Body of pancreas (tissue), 4 donors: ENCODE results near the gene BMP4. TPM values are rescaled to one million over a fixed set of nuclear protein-coding genes. Genes with fewer than 3 reads are reported as not detected.

ENCODE experiments used
- ATAC-seq: fragments of 150-250 bp; one replicate; pipeline ENCODE4 v1.9.1; 2016
- DNase-seq, 4 donors: peaks; one replicate each; pipeline ENCODE4 v3.0.0-alpha.2; 2019
- H3K27ac ChIP-seq, 4 donors: fragments of 200-600 bp; sonication (generic); 1 replicate in 3 of 4; 2 replicates in 1 of 4; pipeline versions ENCODE4 v1.5.1 to v1.6.1; 2016 to 2019; ENCODE audit warnings: mild to moderate bottlenecking in 1 of 4, mixed read lengths in 1 of 4, moderate library complexity in 1 of 4
- H3K27me3 ChIP-seq, 2 donors: fragments of 200-600 bp; sonication (generic); one replicate each; pipeline ENCODE4 v1.6.0; 2016; ENCODE audit warnings: mild to moderate bottlenecking in 1 of 2
- H3K36me3 ChIP-seq, 2 donors: fragments of 200-600 bp; sonication (generic); replicated peaks in 1 of 2; 2 replicates each; pipeline ENCODE4 v1.5.1; 2016; ENCODE audit warnings: low read depth in 2 of 2; ENCODE audit not compliant: insufficient read depth in 1 of 2
- H3K4me1 ChIP-seq: fragments of 200-600 bp; sonication (generic); one replicate; pipeline ENCODE4 v1.6.0; 2016
- H3K4me3 ChIP-seq, 2 donors: fragments of 200-600 bp; sonication (generic); 1 replicate in 1 of 2; 2 replicates in 1 of 2; pipeline ENCODE4 v1.5.1; 2016 to 2019
- H3K9me3 ChIP-seq, 3 donors: fragments of 200-600 bp; sonication (generic); 1 replicate in 2 of 3; 2 replicates in 1 of 3; pipeline ENCODE4 v1.5.1; 2016
- POLR2A ChIP-seq, 3 donors: fragments of 450-650 bp; IDR thresholded peaks; one replicate each; pipeline ENCODE4 v1.6.1; 2016; ENCODE audit warnings: antibody characterized with exemption in 3 of 3, mild to moderate bottlenecking in 2 of 3
- WGBS, 2 donors: methylation state at CpG; one replicate each; pipeline ENCODE4 v1.1.5; 2017; 5-methylcytosine and 5-hydroxymethylcytosine counted together
- intact Hi-C: fragments of 100-400 bp; cut with DNase I; formaldehyde crosslinking; loops from one replicate; pipeline ENCODE4 v1.15.1; 2023
- total RNA-seq, 2 donors: library from RNA; depleted of rRNA; stranded (reverse); fragments of >200 nt; gene quantifications; one replicate each; pipeline ENCODE4 v1.1.0, GENCODE V29; 2016
- TF ChIP-seq, protein P1 (sequence below), 7 experiments: fragments of 450-650 bp in 4 of 7; fragments of 200-600 bp in 3 of 7; sonication (generic) in 3 of 7; IDR thresholded peaks; one replicate each; pipeline ENCODE4 v1.5.1; 2016 to 2019; ENCODE audit warnings: antibody characterized with exemption in 7 of 7

BMP4 gene
- total RNA-seq, 2 donors from 2014 or later = 5.9 to 8.3 TPM

DNA sequence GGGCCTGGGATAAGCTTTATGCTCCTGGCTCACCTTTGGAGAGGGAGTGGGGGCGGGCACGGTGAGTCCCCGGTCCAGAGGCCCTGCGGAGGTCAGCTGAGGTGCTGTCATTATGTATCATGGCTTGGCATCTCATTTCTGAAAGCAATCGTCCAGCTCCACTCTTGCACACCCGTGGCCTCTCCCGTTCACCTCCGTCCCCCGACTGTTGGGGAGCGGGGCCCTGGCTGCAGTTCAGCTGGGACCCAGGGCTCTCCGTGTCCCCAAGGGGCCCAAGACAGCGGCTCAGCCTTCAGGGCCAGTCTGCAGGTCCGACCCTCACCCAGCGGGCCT is 10.6 kb downstream of the BMP4 start:
- no peak for TF ChIP-seq POLR2A (IDR thresholded peaks at IDR 0.05)
- TF ChIP-seq, protein P1, sequence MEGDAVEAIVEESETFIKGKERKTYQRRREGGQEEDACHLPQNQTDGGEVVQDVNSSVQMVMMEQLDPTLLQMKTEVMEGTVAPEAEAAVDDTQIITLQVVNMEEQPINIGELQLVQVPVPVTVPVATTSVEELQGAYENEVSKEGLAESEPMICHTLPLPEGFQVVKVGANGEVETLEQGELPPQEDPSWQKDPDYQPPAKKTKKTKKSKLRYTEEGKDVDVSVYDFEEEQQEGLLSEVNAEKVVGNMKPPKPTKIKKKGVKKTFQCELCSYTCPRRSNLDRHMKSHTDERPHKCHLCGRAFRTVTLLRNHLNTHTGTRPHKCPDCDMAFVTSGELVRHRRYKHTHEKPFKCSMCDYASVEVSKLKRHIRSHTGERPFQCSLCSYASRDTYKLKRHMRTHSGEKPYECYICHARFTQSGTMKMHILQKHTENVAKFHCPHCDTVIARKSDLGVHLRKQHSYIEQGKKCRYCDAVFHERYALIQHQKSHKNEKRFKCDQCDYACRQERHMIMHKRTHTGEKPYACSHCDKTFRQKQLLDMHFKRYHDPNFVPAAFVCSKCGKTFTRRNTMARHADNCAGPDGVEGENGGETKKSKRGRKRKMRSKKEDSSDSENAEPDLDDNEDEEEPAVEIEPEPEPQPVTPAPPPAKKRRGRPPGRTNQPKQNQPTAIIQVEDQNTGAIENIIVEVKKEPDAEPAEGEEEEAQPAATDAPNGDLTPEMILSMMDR (IDR thresholded peaks at IDR 0.05) = no peak
- Histone ChIP-seq H3K27me3 (peaks cover 0 to 8% of the 10 kb centered on the region in 2 donors), H3K9me3 (no peaks in the 10 kb centered on the region), H3K27ac (no peak overlapping the region), H3K36me3 (no peaks in the 10 kb centered on the region), H3K4me1 (peaks cover 7% of the 10 kb centered on the region), H3K4me3 (no peak overlapping the region)
- intact Hi-C loops = no loop called here
- DNase-seq (peak in 1 of 4 donors; percentile 10), ATAC-seq (no peak)
- WGBS, 2 donors = 52 to 67% methylated on average over 13 to 14 of the region's 14 CpGs

GRCh38 chr14:53943751-53944083 is 12.9 kb downstream of the BMP4 start:
- TF ChIP-seq, protein P1 (IDR thresholded peaks at IDR 0.05) = no peak
- no peak for TF ChIP-seq POLR2A (IDR thresholded peaks at IDR 0.05)
- Histone ChIP-seq H3K4me1 (peaks cover 7% of the 10 kb centered on the region), H3K27ac (no peak overlapping the region), H3K9me3 (no peaks in the 10 kb centered on the region), H3K36me3 (no peaks in the 10 kb centered on the region), H3K4me3 (no peak overlapping the region), H3K27me3 (peaks cover 0 to 8% of the 10 kb centered on the region in 2 donors)
- 63 to 75% methylated on average over 2 of the region's 2 CpGs for WGBS, 2 donors
- DNase-seq = no peak
- ATAC-seq = no peak
- intact Hi-C loops = no loop called here

DNA sequence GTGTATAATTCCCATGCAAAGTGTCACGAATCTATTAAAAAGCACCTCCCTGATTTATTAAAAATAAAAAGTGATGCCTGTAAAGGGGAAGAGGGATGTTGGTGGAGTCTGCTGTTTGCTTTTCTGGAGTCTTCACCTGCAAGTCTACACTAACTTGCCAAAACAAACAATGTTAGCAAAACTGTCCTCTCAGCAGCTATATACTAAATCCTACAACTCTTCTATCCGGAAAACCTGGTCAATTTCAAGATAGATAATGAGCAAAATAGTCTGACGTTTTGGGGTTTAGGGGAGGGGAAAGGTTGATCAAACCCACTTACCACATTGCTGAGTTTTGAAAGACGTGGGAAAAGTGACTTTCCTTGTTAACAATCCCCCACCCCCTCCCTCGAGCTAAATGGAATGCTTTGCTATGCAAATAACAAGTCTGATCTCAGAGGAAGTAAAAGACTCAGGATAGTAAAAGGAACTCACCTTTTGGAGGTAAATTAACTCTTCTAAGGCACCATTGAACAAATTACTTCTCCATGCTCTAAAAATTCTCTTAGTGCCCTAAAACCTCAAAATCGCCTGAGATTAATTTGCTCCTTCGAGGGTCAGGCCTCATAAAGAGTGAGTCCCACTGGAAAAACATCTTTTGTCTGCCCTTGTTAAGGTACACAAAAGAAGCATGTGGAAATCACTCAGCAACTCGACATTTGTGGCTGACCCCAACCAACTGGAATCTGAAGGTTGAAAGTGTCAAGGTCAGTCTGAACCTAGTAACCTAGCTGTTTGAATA is 13.5 kb downstream of the BMP4 start:
- no peaks in the 10 kb centered on the region for H3K36me3 ChIP-seq
- intact Hi-C loops = no loop called here
- ATAC-seq (no peak), DNase-seq (no peak)
- no peaks in the 10 kb centered on the region for H3K9me3 ChIP-seq
- TF ChIP-seq, protein P1 (IDR thresholded peaks at IDR 0.05) = no peak
- TF ChIP-seq POLR2A (IDR thresholded peaks at IDR 0.05) = no peak
- H3K4me3 ChIP-seq = no peak overlapping the region
- peak overlapping the region in 3 of 4 donors; percentile 2 to 42 (median 9) for H3K27ac ChIP-seq
- 17 to 21% methylated on average over 8 of the region's 8 CpGs for WGBS, 2 donors
- H3K27me3 ChIP-seq = peaks cover 0 to 8% of the 10 kb centered on the region in 2 donors
- H3K4me1 ChIP-seq = peaks cover 7% of the 10 kb centered on the region

DNA sequence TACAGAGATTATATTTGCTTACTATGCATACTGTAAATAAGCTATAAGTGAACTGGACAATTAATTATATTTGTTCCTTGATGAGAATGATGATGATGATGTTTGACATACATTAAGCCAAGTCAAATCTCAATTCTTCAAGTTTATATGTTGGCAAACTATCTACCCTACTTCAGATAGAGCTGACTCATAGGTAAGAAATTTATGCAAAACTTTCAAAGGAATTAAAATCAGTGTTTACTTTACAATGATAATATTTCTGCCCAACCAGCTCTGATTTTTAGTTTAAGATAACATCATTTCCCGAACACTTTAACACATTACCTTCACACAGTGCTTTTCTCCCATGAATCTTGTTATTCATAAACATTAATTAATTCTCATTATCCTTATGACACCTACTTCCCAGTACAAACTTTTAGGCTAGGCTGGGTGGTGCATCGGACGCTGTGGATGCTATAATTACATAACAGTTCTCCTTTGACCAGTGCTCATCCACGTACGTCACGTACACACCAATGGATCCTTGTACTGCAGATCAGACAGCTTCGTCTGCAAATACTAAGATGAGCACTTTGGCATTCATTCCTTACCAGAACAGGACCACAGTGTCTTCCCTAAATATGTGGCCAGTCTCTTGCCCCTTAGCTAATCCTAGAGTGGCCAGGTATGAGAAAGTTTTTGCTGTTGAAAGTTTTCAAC is 18.3 kb downstream of the BMP4 start:
- Histone ChIP-seq H3K4me3 (no peak overlapping the region), H3K9me3 (no peaks in the 10 kb centered on the region), H3K36me3 (no peaks in the 10 kb centered on the region), H3K27me3 (no peaks in the 10 kb centered on the region), H3K27ac (no peak overlapping the region), H3K4me1 (no peaks in the 10 kb centered on the region)
- DNase-seq (no peak), ATAC-seq (no peak)
- 32 to 56% methylated on average over 7 of the region's 7 CpGs for WGBS, 2 donors
- intact Hi-C loops = no loop called here
- TF ChIP-seq POLR2A (IDR thresholded peaks at IDR 0.05) = no peak
- TF ChIP-seq, protein P1 (IDR thresholded peaks at IDR 0.05) = no peak
